ENCODE measurements around the gene HBE1.

HBE1 gene

DNA sequence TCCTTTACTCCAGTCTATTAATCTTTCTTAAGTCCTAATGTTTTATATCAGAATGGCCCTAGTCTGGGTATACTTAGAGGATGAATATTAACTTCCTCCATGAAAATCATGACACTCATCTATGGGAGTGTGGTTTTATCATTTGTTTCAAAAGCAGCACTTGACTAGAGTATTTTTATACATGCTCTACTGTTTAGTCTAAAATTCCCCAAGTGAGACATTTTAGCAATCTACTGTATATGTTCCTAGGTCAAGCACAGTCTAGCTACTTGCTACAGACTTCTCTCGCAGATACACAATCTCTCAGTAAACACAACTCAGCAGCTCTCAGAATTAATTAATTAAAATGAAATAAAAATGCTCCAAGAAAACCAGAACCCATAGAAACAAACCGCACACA lies 39.9 kb downstream of the HBE1 start:
- TF ChIP-seq, protein P1, sequence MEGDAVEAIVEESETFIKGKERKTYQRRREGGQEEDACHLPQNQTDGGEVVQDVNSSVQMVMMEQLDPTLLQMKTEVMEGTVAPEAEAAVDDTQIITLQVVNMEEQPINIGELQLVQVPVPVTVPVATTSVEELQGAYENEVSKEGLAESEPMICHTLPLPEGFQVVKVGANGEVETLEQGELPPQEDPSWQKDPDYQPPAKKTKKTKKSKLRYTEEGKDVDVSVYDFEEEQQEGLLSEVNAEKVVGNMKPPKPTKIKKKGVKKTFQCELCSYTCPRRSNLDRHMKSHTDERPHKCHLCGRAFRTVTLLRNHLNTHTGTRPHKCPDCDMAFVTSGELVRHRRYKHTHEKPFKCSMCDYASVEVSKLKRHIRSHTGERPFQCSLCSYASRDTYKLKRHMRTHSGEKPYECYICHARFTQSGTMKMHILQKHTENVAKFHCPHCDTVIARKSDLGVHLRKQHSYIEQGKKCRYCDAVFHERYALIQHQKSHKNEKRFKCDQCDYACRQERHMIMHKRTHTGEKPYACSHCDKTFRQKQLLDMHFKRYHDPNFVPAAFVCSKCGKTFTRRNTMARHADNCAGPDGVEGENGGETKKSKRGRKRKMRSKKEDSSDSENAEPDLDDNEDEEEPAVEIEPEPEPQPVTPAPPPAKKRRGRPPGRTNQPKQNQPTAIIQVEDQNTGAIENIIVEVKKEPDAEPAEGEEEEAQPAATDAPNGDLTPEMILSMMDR (IDR thresholded peaks at IDR 0.05; ENCODE audit: insufficient read depth, low read length, missing control alignments) = no peak
- H3K4me3 ChIP-seq (ENCODE audit: low read depth, low read length) = no peak overlapping the region
- POLR2A ChIA-PET = no interaction called here
- CTCF ChIA-PET = no interaction called here
- DNase-seq (ENCODE audit: low read depth, low spot score) = no peak

DNA sequence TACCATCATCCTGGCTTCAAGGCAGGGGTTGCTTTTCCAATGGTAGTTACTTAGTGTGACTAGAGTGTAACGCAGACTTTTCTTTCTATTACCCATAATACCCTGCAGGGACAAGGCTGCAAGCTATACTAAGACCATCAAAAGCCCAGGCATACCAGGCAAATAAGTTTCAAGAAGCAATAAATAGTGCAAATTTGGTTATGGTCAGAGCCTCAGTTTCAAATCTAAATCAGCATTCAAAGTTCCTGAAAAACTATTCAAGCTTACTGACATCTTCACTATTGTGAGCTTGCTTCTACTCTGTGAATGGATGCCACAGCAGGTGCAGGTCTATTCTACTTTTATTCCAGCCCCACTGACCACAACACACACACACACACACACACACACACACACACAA lies 40.4 kb downstream of the HBE1 start:
- POLR2A ChIA-PET = no interaction called here
- no peak for DNase-seq (ENCODE audit: low read depth, low spot score)
- CTCF ChIA-PET = no interaction called here
- TF ChIP-seq, protein P1 (IDR thresholded peaks at IDR 0.05; ENCODE audit: insufficient read depth, low read length, missing control alignments) = no peak
- H3K4me3 ChIP-seq (ENCODE audit: low read depth, low read length) = no peak overlapping the region

DNA sequence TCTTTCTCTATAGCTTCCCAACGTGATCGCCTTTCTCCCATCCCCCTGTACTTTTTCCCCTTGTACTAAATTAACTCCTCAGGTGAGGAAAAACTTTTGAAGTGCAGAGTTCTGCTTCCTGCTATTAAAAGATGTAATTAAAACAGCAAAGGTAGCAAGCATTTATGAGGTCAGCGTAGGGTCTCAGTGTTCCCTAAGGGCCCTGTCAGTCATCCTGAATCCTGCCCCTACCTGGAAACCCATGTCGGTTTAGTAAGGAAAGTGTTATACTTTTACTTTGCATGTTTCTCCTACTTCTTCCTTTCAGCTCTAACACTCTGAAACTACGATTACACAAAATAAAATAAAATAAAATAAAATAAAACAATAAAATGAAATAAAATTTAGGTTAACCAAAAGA lies 41.6 kb downstream of the HBE1 start:
- TF ChIP-seq, protein P1 (IDR thresholded peaks at IDR 0.05; ENCODE audit: insufficient read depth, low read length, missing control alignments) = no peak
- CTCF ChIA-PET = no interaction called here
- POLR2A ChIA-PET = no interaction called here
- DNase-seq (ENCODE audit: low read depth, low spot score) = no peak
- no peak overlapping the region for H3K4me3 ChIP-seq (ENCODE audit: low read depth, low read length)

DNA sequence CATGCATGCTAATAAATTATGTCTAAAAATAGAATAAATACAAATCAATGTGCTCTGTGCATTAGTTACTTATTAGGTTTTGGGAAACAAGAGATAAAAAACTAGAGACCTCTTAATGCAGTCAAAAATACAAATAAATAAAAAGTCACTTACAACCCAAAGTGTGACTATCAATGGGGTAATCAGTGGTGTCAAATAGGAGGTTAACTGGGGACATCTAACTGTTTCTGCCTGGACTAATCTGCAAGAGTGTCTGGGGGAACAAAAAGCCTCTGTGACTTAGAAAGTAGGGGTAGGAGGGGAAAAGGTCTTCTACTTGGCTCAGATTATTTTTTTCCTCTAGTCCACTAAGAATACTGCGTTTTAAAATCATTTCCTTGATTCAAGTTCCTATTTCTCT lies 42.1 kb downstream of the HBE1 start:
- CTCF ChIA-PET = no interaction called here

DNA sequence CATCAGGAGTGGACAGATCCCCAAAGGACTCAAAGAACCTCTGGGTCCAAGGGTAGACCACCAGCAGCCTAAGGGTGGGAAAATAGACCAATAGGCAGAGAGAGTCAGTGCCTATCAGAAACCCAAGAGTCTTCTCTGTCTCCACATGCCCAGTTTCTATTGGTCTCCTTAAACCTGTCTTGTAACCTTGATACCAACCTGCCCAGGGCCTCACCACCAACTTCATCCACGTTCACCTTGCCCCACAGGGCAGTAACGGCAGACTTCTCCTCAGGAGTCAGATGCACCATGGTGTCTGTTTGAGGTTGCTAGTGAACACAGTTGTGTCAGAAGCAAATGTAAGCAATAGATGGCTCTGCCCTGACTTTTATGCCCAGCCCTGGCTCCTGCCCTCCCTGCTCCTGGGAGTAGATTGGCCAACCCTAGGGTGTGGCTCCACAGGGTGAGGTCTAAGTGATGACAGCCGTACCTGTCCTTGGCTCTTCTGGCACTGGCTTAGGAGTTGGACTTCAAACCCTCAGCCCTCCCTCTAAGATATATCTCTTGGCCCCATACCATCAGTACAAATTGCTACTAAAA lies 42.9 kb downstream of the HBE1 start, which contains the start of gene HBB:
Gene HBB, minus strand, starts transcription at position 340 of the 579 bp plus-strand sequence. Its CDS starts 50 bp downstream, at position 290.
- ChIA-PET POLR2A (no interaction called here), CTCF (no interaction called here)
- no peak within 1 kb of the TSS for H3K4me3 ChIP-seq (ENCODE audit: low read depth, low read length)
- no peak for DNase-seq (ENCODE audit: low read depth, low spot score)
- TF ChIP-seq, protein P1 (IDR thresholded peaks at IDR 0.05; ENCODE audit: insufficient read depth, low read length, missing control alignments) = no peak

More for the DNA sequence above, 42.1 kb downstream of the HBE1 start:
- no peak overlapping the region for H3K4me3 ChIP-seq (ENCODE audit: low read depth, low read length)
- TF ChIP-seq, protein P1 (IDR thresholded peaks at IDR 0.05; ENCODE audit: insufficient read depth, low read length, missing control alignments) = no peak
- POLR2A ChIA-PET = no interaction called here
- DNase-seq (ENCODE audit: low read depth, low spot score) = no peak

DNA sequence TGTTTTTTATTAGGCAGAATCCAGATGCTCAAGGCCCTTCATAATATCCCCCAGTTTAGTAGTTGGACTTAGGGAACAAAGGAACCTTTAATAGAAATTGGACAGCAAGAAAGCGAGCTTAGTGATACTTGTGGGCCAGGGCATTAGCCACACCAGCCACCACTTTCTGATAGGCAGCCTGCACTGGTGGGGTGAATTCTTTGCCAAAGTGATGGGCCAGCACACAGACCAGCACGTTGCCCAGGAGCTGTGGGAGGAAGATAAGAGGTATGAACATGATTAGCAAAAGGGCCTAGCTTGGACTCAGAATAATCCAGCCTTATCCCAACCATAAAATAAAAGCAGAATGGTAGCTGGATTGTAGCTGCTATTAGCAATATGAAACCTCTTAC lies 44.3 kb downstream of the HBE1 start:
- no peak for DNase-seq (ENCODE audit: low read depth, low spot score)
- H3K4me3 ChIP-seq (ENCODE audit: low read depth, low read length) = no peak overlapping the region
- TF ChIP-seq, protein P1 (IDR thresholded peaks at IDR 0.05; ENCODE audit: insufficient read depth, low read length, missing control alignments) = no peak
- ChIA-PET CTCF (no interaction called here), POLR2A (no interaction called here)
